LHCN-M2 (cell line): ENCODE measurements around the gene RABGAP1. TPM values are rescaled to one million over a fixed set of nuclear protein-coding genes. Genes with fewer than 3 reads are reported as not detected.

Experiments
- DNase-seq: peaks from one replicate; pipeline ENCODE4 v3.0.0-alpha.2; 2012; ENCODE audit warnings: low read depth
- total RNA-seq: library from RNA; depleted of rRNA; stranded (reverse); fragments of >200 nt; gene quantifications from 2 replicates; pipeline ENCODE4 v1.2.3, GENCODE V29; 2014

The RABGAP1 gene
- total RNA-seq, 1 experiment from 2014 or later, result 28.8 TPM

GRCh38 chr9:123008909-123009308, 68.1 kb downstream of the RABGAP1 start:
- no peak for DNase-seq

- DNase-seq, result no peak
Measured at GRCh38 chr9:123011380-123011779, 70.6 kb downstream of the RABGAP1 start.

- DNase-seq, result peak; percentile 20
Measured at GRCh38 chr9:123011878-123012528, 71.2 kb downstream of the RABGAP1 start.

GRCh38 chr9:123016631-123017030, 75.8 kb downstream of the RABGAP1 start:
- no peak for DNase-seq

GRCh38 chr9:123020796-123021195, 80.0 kb downstream of the RABGAP1 start:
- no peak for DNase-seq

- DNase-seq, result no peak
Measured at GRCh38 chr9:123026425-123026824, 85.6 kb downstream of the RABGAP1 start.

GRCh38 chr9:123027517-123027916, 86.7 kb downstream of the RABGAP1 start:
- no peak for DNase-seq

GRCh38 chr9:123028136-123028535, 87.3 kb downstream of the RABGAP1 start:
- DNase-seq, result no peak

GRCh38 chr9:123028973-123029372, 88.2 kb downstream of the RABGAP1 start:
- no peak for DNase-seq

- DNase-seq, result no peak
Measured at GRCh38 chr9:123031963-123032362, 91.1 kb downstream of the RABGAP1 start.

GRCh38 chr9:123033352-123033751, 92.5 kb downstream of the RABGAP1 start, which contains the start of gene GPR21:
GPR21 (plus strand) TSS chr9:123033667; CDS start chr9:123034567, 900 bp downstream.
- no peak for DNase-seq

GRCh38 chr9:123033864-123034601, 93.2 kb downstream of the RABGAP1 start:
- DNase-seq, result peak; percentile 91

GRCh38 chr9:123034881-123035510, 94.2 kb downstream of the RABGAP1 start:
- no peak for DNase-seq

GRCh38 chr9:123035791-123036190, 95.0 kb downstream of the RABGAP1 start:
- no peak for DNase-seq

GRCh38 chr9:123036893-123037545, 96.2 kb downstream of the RABGAP1 start:
- DNase-seq, result no peak

GRCh38 chr9:123039617-123040219, 98.9 kb downstream of the RABGAP1 start:
- DNase-seq, result no peak

GRCh38 chr9:123040801-123041200, 100.0 kb downstream of the RABGAP1 start:
- no peak for DNase-seq

GRCh38 chr9:123041489-123041888, 100.7 kb downstream of the RABGAP1 start:
- no peak for DNase-seq

- no peak for DNase-seq
Measured at GRCh38 chr9:123043081-123043939, 102.5 kb downstream of the RABGAP1 start.

GRCh38 chr9:123044586-123044985, 103.8 kb downstream of the RABGAP1 start:
- DNase-seq, result no peak
